GM19023 (cell line): ENCODE results near the gene RNU7-1.
"Not testable (repeated sequence)": the region's sequence is repeated elsewhere in the genome, so short reads cannot be mapped to it uniquely, and the experiment has no call there.

ENCODE experiments used
- ATAC-seq: cut with Tn5 transposase; IDR thresholded peaks from one replicate; pipeline ENCODE4 v1.9.1; 2021; ENCODE audit warnings: mild to moderate bottlenecking, moderate library complexity; ENCODE audit not compliant: unreplicated experiment

The RNU7-1 gene

GRCh38 chr12:6943722-6944380 is at the start of gene RNU7-1, which contains the start of gene C12orf57:
RNU7-1 (plus strand) TSS chr12:6943816.
C12orf57 (plus strand) TSS chr12:6944022; CDS start chr12:6944122, 100 bp downstream.
- peak; percentile 37 for ATAC-seq

- ATAC-seq, result no peak
Measured at GRCh38 chr12:6894321-6894720, 49.3 kb upstream of the RNU7-1 start.

- no peak for ATAC-seq
Measured at GRCh38 chr12:6896846-6897435, 46.7 kb upstream of the RNU7-1 start.

- ATAC-seq, result no peak
Measured at GRCh38 chr12:6899427-6899826, 44.2 kb upstream of the RNU7-1 start.

- no peak for ATAC-seq
Measured at GRCh38 chr12:6899837-6900519, 43.6 kb upstream of the RNU7-1 start.

- no peak for ATAC-seq
Measured at GRCh38 chr12:6902448-6902847, 41.2 kb upstream of the RNU7-1 start.

GRCh38 chr12:6903722-6904121 is 39.9 kb upstream of the RNU7-1 start:
- no peak for ATAC-seq

- peak; percentile 98 for ATAC-seq
Measured at GRCh38 chr12:6904280-6905276, 39.0 kb upstream of the RNU7-1 start, which contains the start of gene LRRC23. LRRC23 (plus strand) TSS chr12:6904822; CDS start chr12:6905634, 812 bp downstream.

- no peak for ATAC-seq
Measured at GRCh38 chr12:6905414-6906040, 38.1 kb upstream of the RNU7-1 start.

GRCh38 chr12:6908141-6908540 is 35.5 kb upstream of the RNU7-1 start:
- not testable (repeated sequence) for ATAC-seq

- ATAC-seq, result no peak
Measured at GRCh38 chr12:6909421-6910145, 34.0 kb upstream of the RNU7-1 start.

GRCh38 chr12:6912164-6912935 is 31.3 kb upstream of the RNU7-1 start:
- no peak for ATAC-seq

GRCh38 chr12:6914246-6914946 is 29.2 kb upstream of the RNU7-1 start, which contains the start of gene ENO2:
ENO2 (plus strand) TSS chr12:6914580; CDS start chr12:6915833, 1,253 bp downstream.
- ATAC-seq, result peak; percentile 84

GRCh38 chr12:6914947-6915788 is 28.4 kb upstream of the RNU7-1 start:
- no peak for ATAC-seq

- ATAC-seq, result no peak
Measured at GRCh38 chr12:6915789-6916285, 27.8 kb upstream of the RNU7-1 start.

GRCh38 chr12:6916426-6917200 is 27.0 kb upstream of the RNU7-1 start:
- no peak for ATAC-seq
